Naive thymus-derived CD8-positive, alpha-beta T cell (primary cell): ENCODE results near the gene MICB. TPM values are rescaled to one million over a fixed set of nuclear protein-coding genes. Genes with fewer than 3 reads are reported as not detected.
A peak's percentile ranks its signal among the peaks of the same experiment; 100 is the strongest.

Experiments
- ATAC-seq, 2 donors: fragments of 150-1000 bp; cut with Tn5 transposase in 1 of 2; sonication (Bioruptor Pico), chemical (Tn5 transposase) in 1 of 2; 1 replicate in 1 of 2; 2 replicates in 1 of 2; pipeline ENCODE4 v1.10.0; 2021; ENCODE audit warnings: mild to moderate bottlenecking in 2 of 2, moderate library complexity in 2 of 2
- POLR2A ChIA-PET: fragments of 350-600 bp; sonication (Branson Sonifier 250); formaldehyde crosslinking; loops from one replicate; lab custom pipeline; 2021; ENCODE audit warnings: antibody characterized with exemption; lab: Charles Lee
- DNase-seq, 10 donors: peaks; one replicate each; pipeline versions ENCODE4 v3.0.0 to v3.0.0-alpha.2; 2020 to 2022
- H3K27ac Mint-ChIP-seq, 10 donors: one replicate each; pipeline ENCODE4 v1.8.0; 2020 to 2022; ENCODE audit warnings: mild to moderate bottlenecking in 10 of 10, mixed read lengths in 10 of 10, moderate library complexity in 4 of 10, inconsistent platforms in 1 of 10
- H3K27me3 Mint-ChIP-seq, 5 donors: one replicate each; pipeline ENCODE4 v1.8.0; 2021 to 2022; ENCODE audit warnings: mixed read lengths in 5 of 5
- H3K36me3 Mint-ChIP-seq, 3 donors: one replicate each; pipeline ENCODE4 v1.8.0; 2020 to 2022; ENCODE audit warnings: mixed read lengths in 3 of 3, mild to moderate bottlenecking in 2 of 3, inconsistent platforms in 1 of 3
- H3K4me1 Mint-ChIP-seq, 4 donors: one replicate each; pipeline ENCODE4 v1.8.0; 2021 to 2022; ENCODE audit warnings: mixed read lengths in 4 of 4
- H3K4me3 Mint-ChIP-seq, 10 donors: one replicate each; pipeline ENCODE4 v1.8.0; 2020 to 2022; ENCODE audit warnings: mild to moderate bottlenecking in 10 of 10, mixed read lengths in 10 of 10, moderate library complexity in 6 of 10, inconsistent platforms in 1 of 10
- H3K9me3 Mint-ChIP-seq, 9 donors: one replicate each; pipeline ENCODE4 v1.8.0; 2020 to 2022; ENCODE audit warnings: mixed read lengths in 9 of 9, mild to moderate bottlenecking in 3 of 9, inconsistent platforms in 1 of 9, moderate library complexity in 1 of 9
- polyA plus RNA-seq, 3 donors: library from polyadenylated mRNA; unstranded; fragments of 300-500 nt; fragmentation: Illumina TruSeq; gene quantifications; one replicate each; pipeline ENCODE4 v1.2.3, GENCODE V29; 2021
- total RNA-seq, 8 experiments: library from RNA in 2 of 8; stranded (reverse) in 2 of 8; gene quantifications; one replicate each; pipeline ENCODE4 v1.2.3 and lab custom pipeline; 2021 to 2026

Gene MICB
- total and polyA plus RNA-seq, 5 experiments from 2014 or later: 3.3 to 13.8 (median 4.7) TPM

DNA sequence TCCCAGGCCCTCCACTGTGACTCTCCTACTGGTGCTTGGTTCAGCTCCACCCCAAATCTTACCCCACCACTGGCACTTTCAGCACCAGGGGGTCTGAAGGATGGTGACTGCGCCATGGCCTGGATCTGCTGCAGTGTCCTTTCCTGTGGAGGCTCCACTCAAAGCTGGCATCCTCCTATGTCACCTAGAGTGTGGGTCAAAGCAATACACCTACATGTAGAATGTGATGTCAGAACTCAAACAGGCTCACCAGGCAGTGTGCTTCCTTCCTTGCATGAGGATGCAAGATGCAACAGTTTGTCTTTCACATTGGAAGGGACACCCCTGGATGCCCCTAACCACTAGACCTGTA, 32.8 kb upstream of the MICB start:
- H3K36me3 Mint-ChIP-seq: peaks cover 12 to 46% (median 36%) of the 10 kb centered on the region in 3 donors

DNA sequence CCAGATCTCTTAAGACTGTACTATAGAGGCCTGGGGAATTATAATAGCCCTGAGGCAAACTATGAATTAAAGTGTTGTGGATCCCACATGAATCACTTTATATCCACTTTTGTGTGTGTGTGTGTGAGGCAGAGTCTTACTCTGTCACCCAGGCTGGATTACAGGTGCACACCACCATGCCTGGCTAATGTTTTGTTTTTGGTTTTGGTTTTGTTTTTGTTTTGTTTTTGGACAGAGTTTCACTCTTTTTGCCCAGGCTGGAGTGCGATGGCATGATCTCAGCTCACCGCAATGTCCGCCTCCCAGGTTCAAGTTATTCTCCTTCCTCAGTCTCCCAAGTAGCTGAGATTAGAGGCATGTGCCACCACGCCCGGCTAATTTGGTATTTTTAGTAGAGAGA, 32.2 kb upstream of the MICB start:
- DNase-seq (peak in 1 of 10 donors; percentile 36), ATAC-seq (peak in 1 of 2 donors; percentile 9)
- H3K27ac Mint-ChIP-seq: peak overlapping the region; percentile 69 to 100 (median 99)
- H3K36me3 Mint-ChIP-seq: peaks cover 12 to 46% (median 36%) of the 10 kb centered on the region in 3 donors
- H3K9me3 Mint-ChIP-seq: peaks cover 0 to 2% (median 0%) of the 10 kb centered on the region in 9 donors
- POLR2A ChIA-PET: interaction anchor here (2.2 kb wide), 1 partner anchor 76 kb away, joined by 6 read pairs; the partner anchor contains the start of gene DDX39B
- peak overlapping the region; percentile 98 to 100 (median 99) for H3K4me3 Mint-ChIP-seq
- no peaks in the 10 kb centered on the region for H3K27me3 Mint-ChIP-seq
- H3K4me1 Mint-ChIP-seq: peaks cover 59 to 88% (median 84%) of the 10 kb centered on the region in 4 donors

More for the DNA sequence above, 32.8 kb upstream of the MICB start:
- Mint-ChIP-seq H3K27ac (peak overlapping the region; percentile 69 to 100 (median 99)), H3K4me1 (peaks cover 54 to 82% (median 78%) of the 10 kb centered on the region in 4 donors), H3K4me3 (peak overlapping the region; percentile 98 to 100 (median 99)), H3K9me3 (peaks cover 0 to 2% (median 0%) of the 10 kb centered on the region in 9 donors), H3K27me3 (no peaks in the 10 kb centered on the region)
- DNase-seq (peak in 1 of 10 donors; percentile 14), ATAC-seq (no peak)
- POLR2A ChIA-PET: interaction anchor here (2.2 kb wide), 1 partner anchor 77 kb away, joined by 6 read pairs; the partner anchor contains the start of gene DDX39B

DNA sequence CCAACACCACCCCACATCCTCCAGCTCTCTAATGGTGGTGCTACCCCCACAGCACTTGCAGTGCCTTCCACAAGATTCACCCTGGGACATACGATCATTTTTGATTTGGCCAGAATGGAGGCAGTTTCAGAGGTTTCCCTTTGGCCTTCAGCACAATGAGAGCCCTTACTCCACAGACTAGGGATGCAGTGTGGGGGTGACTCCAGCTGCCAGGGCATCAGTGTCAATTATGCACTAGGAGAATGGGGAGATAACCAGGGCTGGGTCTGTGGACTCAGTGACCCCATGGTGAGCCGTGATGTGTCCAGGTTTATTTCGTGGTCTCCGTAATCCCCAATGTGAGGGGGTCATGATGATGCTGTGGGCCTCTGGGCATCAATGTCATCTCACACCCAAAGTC, 31.5 kb upstream of the MICB start:
- H3K36me3 Mint-ChIP-seq: peaks cover 12 to 53% (median 36%) of the 10 kb centered on the region in 3 donors
- POLR2A ChIA-PET: interaction anchor here (0.6 to 2.2 kb wide), 2 partner anchors 75 to 143 kb away, joined by 3 to 6 read pairs; partner anchors contain the start of gene DDX39B

DNA sequence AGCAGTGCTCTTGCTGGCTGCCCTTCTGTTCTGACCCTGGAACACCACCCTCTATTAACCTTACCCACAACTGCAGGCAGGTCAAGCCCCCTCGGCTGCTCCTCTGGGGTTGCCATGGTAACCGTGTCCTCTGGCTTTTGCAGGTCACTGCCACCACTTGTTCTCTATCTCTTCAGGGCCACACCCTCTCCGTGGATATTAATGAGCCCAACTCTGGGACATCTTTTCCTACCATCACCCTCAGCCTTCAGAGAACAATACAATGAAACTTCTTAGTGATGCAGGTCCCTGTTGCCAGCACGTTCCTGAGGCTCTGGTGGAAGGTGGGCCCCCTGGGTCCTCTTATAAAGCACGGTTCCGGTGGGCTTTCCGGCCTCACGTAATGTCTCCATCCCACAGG, 30.8 kb upstream of the MICB start:
- Mint-ChIP-seq H3K4me1 (peaks cover 68 to 96% (median 92%) of the 10 kb centered on the region in 4 donors), H3K27me3 (no peaks in the 10 kb centered on the region), H3K27ac (peak overlapping the region; percentile 63 to 100 (median 98)), H3K9me3 (peaks cover 0 to 2% (median 0%) of the 10 kb centered on the region in 9 donors), H3K4me3 (peak overlapping the region; percentile 38 to 100 (median 99)), H3K36me3 (peaks cover 12 to 54% (median 36%) of the 10 kb centered on the region in 3 donors)
- POLR2A ChIA-PET: interaction anchor here (2.2 kb wide), 1 partner anchor 75 kb away, joined by 6 read pairs; the partner anchor contains the start of gene DDX39B
- DNase-seq: no peak
- ATAC-seq: no peak

More for the DNA sequence above, 31.5 kb upstream of the MICB start:
- DNase-seq: no peak
- no peak for ATAC-seq
- Mint-ChIP-seq H3K27ac (peak overlapping the region; percentile 69 to 100 (median 99)), H3K9me3 (peaks cover 0 to 2% (median 0%) of the 10 kb centered on the region in 9 donors), H3K27me3 (no peaks in the 10 kb centered on the region), H3K4me3 (peak overlapping the region; percentile 98 to 100 (median 99)), H3K4me1 (peaks cover 67 to 95% (median 90%) of the 10 kb centered on the region in 4 donors)

DNA sequence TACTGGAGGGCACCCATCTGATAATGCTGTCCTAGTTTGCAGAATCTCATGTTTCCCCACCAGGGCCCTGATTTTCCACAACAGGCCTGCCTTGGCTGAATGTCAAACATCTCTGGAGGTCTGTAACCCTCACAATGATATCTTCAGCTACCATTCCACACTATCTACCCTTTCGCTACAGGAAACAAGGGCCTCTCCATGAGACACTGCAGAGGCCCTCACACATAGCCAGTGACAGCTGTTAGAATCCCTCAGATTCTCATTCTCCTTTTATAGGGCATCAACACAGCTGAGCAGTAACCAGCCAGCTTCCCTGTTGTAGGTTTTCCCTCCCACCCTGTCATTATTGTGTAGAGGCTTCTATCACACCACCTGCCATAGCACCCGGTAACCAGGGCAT, 29.6 kb upstream of the MICB start:
- ATAC-seq (no peak), DNase-seq (no peak)
- POLR2A ChIA-PET: interaction anchor here (0.5 to 0.7 kb wide), 3 partner anchors 15 to 389 kb away, joined by 3 to 7 read pairs (median 4); no protein-coding TSS in a partner anchor
- Mint-ChIP-seq H3K27me3 (no peaks in the 10 kb centered on the region), H3K27ac (peak overlapping the region in 9 of 10 donors; percentile 34 to 100 (median 89)), H3K4me1 (peaks cover 65 to 97% (median 95%) of the 10 kb centered on the region in 4 donors), H3K9me3 (peaks cover 0 to 2% (median 0%) of the 10 kb centered on the region in 9 donors), H3K4me3 (peak overlapping the region in 8 of 10 donors; percentile 44 to 100 (median 80)), H3K36me3 (peaks cover 12 to 50% (median 35%) of the 10 kb centered on the region in 3 donors)

DNA sequence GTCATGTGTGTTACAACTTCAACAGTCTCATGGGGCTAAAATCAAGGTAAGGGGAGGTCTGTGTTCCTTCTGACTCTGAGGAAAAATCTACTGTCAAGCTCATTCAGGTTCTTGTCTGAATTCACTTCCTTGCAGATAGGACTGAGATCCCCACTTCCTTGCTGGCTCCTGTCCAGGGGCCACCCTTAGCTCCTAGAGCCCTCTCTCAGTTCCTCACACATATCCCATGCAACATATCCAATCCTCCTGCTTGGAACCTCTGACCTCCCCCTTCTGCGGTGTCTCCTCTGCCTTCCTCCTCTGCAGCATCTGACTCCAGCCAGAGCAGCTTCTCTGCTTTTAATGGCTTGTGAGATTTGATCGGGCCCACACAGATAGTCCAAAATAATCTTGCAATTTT, 27.1 kb upstream of the MICB start:
- H3K4me1 Mint-ChIP-seq: peaks cover 62 to 100% (median 97%) of the 10 kb centered on the region in 4 donors
- H3K4me3 Mint-ChIP-seq: peak overlapping the region in 7 of 10 donors; percentile 44 to 99 (median 62)
- H3K27me3 Mint-ChIP-seq: no peaks in the 10 kb centered on the region
- H3K27ac Mint-ChIP-seq: peak overlapping the region; percentile 60 to 99 (median 82)
- ATAC-seq: no peak
- POLR2A ChIA-PET: interaction anchor here (0.6 kb wide), 2 partner anchors 33 to 183 kb away, joined by 3 to 4 read pairs; no protein-coding TSS in a partner anchor
- DNase-seq: no peak
- no peaks in the 10 kb centered on the region for H3K9me3 Mint-ChIP-seq
- peaks cover 0 to 32% (median 12%) of the 10 kb centered on the region in 3 donors for H3K36me3 Mint-ChIP-seq

DNA sequence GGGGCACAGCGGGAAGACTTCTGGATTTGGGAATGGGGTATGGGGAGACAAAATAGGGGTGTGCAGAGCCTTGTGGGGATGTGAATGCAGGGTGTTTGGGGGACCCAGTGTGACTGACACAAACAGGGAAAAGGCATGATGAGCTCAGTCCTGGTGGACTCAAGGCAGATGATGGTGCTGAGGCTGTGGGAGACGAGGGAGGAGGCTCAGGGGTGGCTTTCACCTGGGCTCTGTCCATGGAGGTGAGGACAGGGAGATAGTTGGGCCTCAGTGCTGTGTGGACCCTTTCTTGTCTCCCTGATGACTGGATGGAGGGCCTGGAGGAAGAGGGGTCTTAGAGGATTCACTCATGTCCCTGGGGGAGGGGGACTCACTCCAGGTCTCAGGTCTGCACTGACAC, 26.2 kb upstream of the MICB start:
- POLR2A ChIA-PET: interaction anchor here (1.0 kb wide), 1 partner anchor 9 kb away, joined by 5 read pairs; no protein-coding TSS in a partner anchor
- Mint-ChIP-seq H3K36me3 (peaks cover 0 to 29% (median 10%) of the 10 kb centered on the region in 3 donors), H3K4me1 (peaks cover 58 to 98% (median 91%) of the 10 kb centered on the region in 4 donors), H3K9me3 (no peaks in the 10 kb centered on the region), H3K27me3 (no peaks in the 10 kb centered on the region), H3K4me3 (peak overlapping the region in 8 of 10 donors; percentile 13 to 99 (median 60)), H3K27ac (peak overlapping the region; percentile 6 to 99 (median 75))
- ATAC-seq: no peak
- no peak for DNase-seq

DNA sequence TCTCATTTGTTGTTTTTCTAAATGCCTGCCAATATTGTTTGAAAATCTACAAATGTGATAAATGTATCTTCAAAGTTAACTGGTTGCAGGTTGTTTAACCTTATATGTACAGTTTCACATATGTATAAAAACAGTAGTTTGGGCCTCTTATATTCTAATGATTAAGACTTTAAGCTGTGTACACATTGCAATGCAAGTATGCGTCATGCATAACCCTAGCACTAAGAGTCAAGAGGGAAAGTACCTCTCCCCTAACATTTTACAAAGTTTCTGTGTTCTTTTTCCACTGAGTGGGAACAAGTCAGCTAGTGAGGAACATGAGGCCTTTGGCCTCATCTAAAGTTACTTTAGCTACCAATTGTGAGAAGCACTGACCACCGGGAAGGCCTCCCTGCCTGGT, 25.7 kb upstream of the MICB start:
- ATAC-seq (no peak), DNase-seq (no peak)
- peak overlapping the region in 6 of 10 donors; percentile 11 to 99 (median 29) for H3K4me3 Mint-ChIP-seq
- POLR2A ChIA-PET: interaction anchor here (1.0 kb wide), 1 partner anchor 10 kb away, joined by 5 read pairs; no protein-coding TSS in a partner anchor
- no peaks in the 10 kb centered on the region for H3K9me3 Mint-ChIP-seq
- no peaks in the 10 kb centered on the region for H3K27me3 Mint-ChIP-seq
- H3K27ac Mint-ChIP-seq: peak overlapping the region in 8 of 10 donors; percentile 69 to 99 (median 79)
- peaks cover 53 to 98% (median 88%) of the 10 kb centered on the region in 4 donors for H3K4me1 Mint-ChIP-seq
- peaks cover 0 to 25% (median 6%) of the 10 kb centered on the region in 3 donors for H3K36me3 Mint-ChIP-seq

DNA sequence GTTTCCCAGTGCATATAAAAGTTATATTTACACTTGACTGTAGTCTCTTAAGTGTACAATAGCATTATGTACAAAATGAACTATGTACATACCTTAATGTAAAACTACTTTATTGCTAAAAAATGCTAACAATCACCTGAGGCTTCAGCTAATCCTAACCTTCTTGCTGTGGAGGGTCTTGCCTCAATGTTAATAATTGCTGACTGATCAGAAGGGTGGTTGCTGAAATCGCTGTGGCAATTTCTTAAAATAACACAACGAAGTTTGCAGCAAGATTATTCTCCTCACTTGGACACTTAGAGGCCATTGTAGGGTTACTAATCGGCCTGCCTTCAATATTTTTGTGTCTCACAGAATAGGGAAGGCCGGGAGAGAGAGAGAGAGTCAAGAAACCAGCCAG, 24.7 kb upstream of the MICB start:
- H3K27me3 Mint-ChIP-seq: no peaks in the 10 kb centered on the region
- ATAC-seq (no peak), DNase-seq (no peak)
- H3K27ac Mint-ChIP-seq: peak overlapping the region in 8 of 10 donors; percentile 34 to 81 (median 71)
- H3K4me3 Mint-ChIP-seq: no peak overlapping the region
- no peaks in the 10 kb centered on the region for H3K9me3 Mint-ChIP-seq
- peaks cover 0 to 16% (median 0%) of the 10 kb centered on the region in 3 donors for H3K36me3 Mint-ChIP-seq
- POLR2A ChIA-PET: interaction anchor here (0.5 kb wide), 1 partner anchor 150 kb away, joined by 4 read pairs; no protein-coding TSS in a partner anchor
- H3K4me1 Mint-ChIP-seq: peaks cover 46 to 93% (median 81%) of the 10 kb centered on the region in 4 donors

DNA sequence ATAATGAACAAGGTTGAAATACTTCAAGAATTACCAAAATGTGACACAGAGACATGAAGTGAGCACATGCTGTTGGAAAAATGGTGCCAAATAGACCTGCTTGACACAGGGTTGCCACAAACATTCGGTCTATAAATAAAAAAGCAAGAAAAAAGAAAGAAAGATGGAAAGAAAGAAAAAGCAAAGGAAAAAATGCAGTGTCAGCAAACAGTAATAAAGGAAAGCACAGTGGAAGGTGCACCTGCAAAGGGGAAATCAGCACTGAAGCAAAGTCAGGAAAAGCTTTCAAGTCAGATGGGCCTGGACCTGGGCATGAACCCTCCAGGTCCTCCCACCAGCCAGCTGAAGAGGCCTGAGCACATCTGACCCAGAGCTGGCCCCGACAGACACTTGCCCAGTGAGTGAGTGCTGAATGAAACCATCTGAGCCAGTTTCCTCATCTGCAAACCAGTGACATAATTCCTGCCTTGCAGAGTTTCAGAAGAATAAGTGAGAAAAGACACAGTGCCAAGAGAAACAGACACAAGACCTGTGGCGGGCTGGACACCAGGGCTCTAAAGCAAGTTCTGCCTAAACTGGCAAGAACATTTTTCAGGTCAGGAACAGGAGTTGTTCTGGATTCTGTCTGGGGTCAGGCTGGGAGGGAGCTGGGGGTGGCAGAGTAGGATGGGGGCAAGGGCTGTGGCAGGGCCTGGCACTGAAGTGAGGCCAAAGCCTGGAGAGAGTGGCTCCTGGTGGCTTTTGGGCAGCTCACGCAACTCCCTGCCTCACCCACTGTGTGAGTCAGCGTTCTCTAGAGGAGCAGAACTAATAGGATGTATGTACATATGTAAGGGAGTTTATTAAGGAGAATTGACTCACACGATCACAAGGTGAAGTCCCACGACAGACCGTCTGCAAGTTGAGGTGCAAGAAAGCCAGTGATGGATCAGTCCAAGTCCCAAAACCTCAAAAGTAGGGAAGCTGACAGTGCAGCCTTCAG, 23.9 kb upstream of the MICB start:
- no peaks in the 10 kb centered on the region for H3K27me3 Mint-ChIP-seq
- no peaks in the 10 kb centered on the region for H3K9me3 Mint-ChIP-seq
- peak overlapping the region in 9 of 10 donors; percentile 48 to 86 (median 80) for H3K27ac Mint-ChIP-seq
- ATAC-seq (no peak), DNase-seq (no peak)
- peaks cover 0 to 13% (median 0%) of the 10 kb centered on the region in 3 donors for H3K36me3 Mint-ChIP-seq
- H3K4me3 Mint-ChIP-seq: peak overlapping the region in 1 of 10 donors; percentile 40
- H3K4me1 Mint-ChIP-seq: peaks cover 43 to 85% (median 73%) of the 10 kb centered on the region in 4 donors
- POLR2A ChIA-PET: interaction anchor here (0.5 to 0.9 kb wide), 3 partner anchors 10 to 800 kb away, joined by 3 to 4 read pairs (median 4); no protein-coding TSS in a partner anchor

DNA sequence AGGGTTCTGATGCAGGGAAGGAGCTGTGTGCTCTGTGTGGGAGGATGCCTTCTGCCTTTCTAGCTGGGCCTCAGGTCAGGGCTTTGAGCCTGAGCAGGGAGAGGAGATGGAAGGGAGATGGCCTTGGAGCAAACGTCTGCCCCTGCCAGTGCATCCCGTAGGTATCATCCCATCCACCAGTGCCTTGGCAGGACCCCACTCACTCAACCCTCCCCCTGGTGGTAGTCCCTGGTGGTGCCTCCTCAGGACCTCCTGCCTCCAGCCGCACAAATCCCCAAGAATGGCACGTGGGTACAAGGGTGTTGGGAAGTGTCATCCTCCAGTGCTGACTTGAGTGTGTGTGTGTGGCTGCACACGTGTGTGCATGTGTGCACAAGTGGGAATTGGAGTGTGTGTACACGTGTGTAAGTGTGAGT, 23.1 kb upstream of the MICB start:
- H3K36me3 Mint-ChIP-seq: peaks cover 0 to 13% (median 0%) of the 10 kb centered on the region in 3 donors
- no peaks in the 10 kb centered on the region for H3K27me3 Mint-ChIP-seq
- ATAC-seq: no peak
- H3K4me1 Mint-ChIP-seq: peaks cover 37 to 78% (median 65%) of the 10 kb centered on the region in 4 donors
- POLR2A ChIA-PET: interaction anchor here (0.9 kb wide), 1 partner anchor 11 kb away, joined by 3 read pairs; no protein-coding TSS in a partner anchor
- peak overlapping the region in 1 of 10 donors; percentile 34 for H3K4me3 Mint-ChIP-seq
- H3K27ac Mint-ChIP-seq: peak overlapping the region in 7 of 10 donors; percentile 9 to 80 (median 52)
- DNase-seq: peak in 1 of 10 donors; percentile 15
- no peaks in the 10 kb centered on the region for H3K9me3 Mint-ChIP-seq
